Esophagus muscularis mucosa (tissue), 3 donors: ENCODE results near the gene MTHFD2.

ENCODE experiments used
- CTCF ChIP-seq, 3 experiments: fragments of 200-600 bp in 2 of 3; fragments of 450-650 bp in 1 of 3; sonication (generic) in 2 of 3; IDR thresholded peaks; one replicate each; pipeline ENCODE4 v1.5.1; 2017 to 2019; ENCODE audit warnings: antibody characterized with exemption in 3 of 3, mild to moderate bottlenecking in 2 of 3, moderate library complexity in 1 of 3
- POLR2A ChIP-seq: fragments of 450-650 bp; IDR thresholded peaks from one replicate; pipeline ENCODE4 v1.6.1; 2017; ENCODE audit warnings: antibody characterized with exemption, moderate library complexity, mild to moderate bottlenecking, low read depth

- TF ChIP-seq CTCF (IDR thresholded peaks at IDR 0.05) (no peak), POLR2A (no peak)
These were observed 22.7 kb downstream of the MTHFD2 start for GRCh38 chr2:74221091-74221490.
